ENCODE measurements around the gene SGPL1.

Gene SGPL1

GRCh38 chr10:70879207-70879606, 63.5 kb downstream of the SGPL1 start:
- in situ Hi-C loops (cut with MboI; ENCODE audit: low sequenced_read_pairs): no loop called here

GRCh38 chr10:70880077-70880534, 64.4 kb downstream of the SGPL1 start:
- in situ Hi-C loops (cut with MboI; ENCODE audit: low sequenced_read_pairs): loop anchor here (5.0 to 10.0 kb wide), 2 partner anchors 328 to 415 kb away; no protein-coding TSS in a partner anchor

GRCh38 chr10:70884741-70885140, 69.0 kb downstream of the SGPL1 start:
- in situ Hi-C loops (cut with MboI; ENCODE audit: low sequenced_read_pairs): loop anchor here (5.0 to 10.0 kb wide), 2 partner anchors 332 to 420 kb away; no protein-coding TSS in a partner anchor

- in situ Hi-C loops (cut with MboI; ENCODE audit: low sequenced_read_pairs): loop anchor here (10.0 kb wide), 1 partner anchor 421 kb away; no protein-coding TSS in a partner anchor
These were observed 69.7 kb downstream of the SGPL1 start for GRCh38 chr10:70885481-70885880.

GRCh38 chr10:70885931-70886903, 70.5 kb downstream of the SGPL1 start:
- in situ Hi-C loops (cut with MboI; ENCODE audit: low sequenced_read_pairs): loop anchor here (10.0 kb wide), 1 partner anchor 421 kb away; no protein-coding TSS in a partner anchor

GRCh38 chr10:70886921-70887665, 71.3 kb downstream of the SGPL1 start:
- in situ Hi-C loops (cut with MboI; ENCODE audit: low sequenced_read_pairs): loop anchor here (10.0 kb wide), 1 partner anchor 422 kb away; no protein-coding TSS in a partner anchor

GRCh38 chr10:70887804-70888800, 72.4 kb downstream of the SGPL1 start, which contains the start of gene PCBD1:
TSS of gene PCBD1 (minus strand) at chr10:70888565. CDS start at chr10:70888533, 32 bp downstream.
- in situ Hi-C loops (cut with MboI; ENCODE audit: low sequenced_read_pairs): loop anchor here (10.0 kb wide), 1 partner anchor 423 kb away; no protein-coding TSS in a partner anchor

GRCh38 chr10:70889291-70889690, 73.5 kb downstream of the SGPL1 start:
- in situ Hi-C loops (cut with MboI; ENCODE audit: low sequenced_read_pairs): loop anchor here (10.0 kb wide), 1 partner anchor 424 kb away; no protein-coding TSS in a partner anchor

GRCh38 chr10:70890917-70891431, 75.2 kb downstream of the SGPL1 start:
- in situ Hi-C loops (cut with MboI; ENCODE audit: low sequenced_read_pairs): no loop called here

- in situ Hi-C loops (cut with MboI; ENCODE audit: low sequenced_read_pairs): no loop called here
These were observed 75.9 kb downstream of the SGPL1 start for GRCh38 chr10:70891627-70892026.

GRCh38 chr10:70892631-70893030, 76.9 kb downstream of the SGPL1 start:
- in situ Hi-C loops (cut with MboI; ENCODE audit: low sequenced_read_pairs): no loop called here

- in situ Hi-C loops (cut with MboI; ENCODE audit: low sequenced_read_pairs): no loop called here
These were observed 77.7 kb downstream of the SGPL1 start for GRCh38 chr10:70893227-70894006.

- in situ Hi-C loops (cut with MboI; ENCODE audit: low sequenced_read_pairs): no loop called here
These were observed 78.7 kb downstream of the SGPL1 start for GRCh38 chr10:70894416-70894815.

GRCh38 chr10:70896551-70896950, 80.8 kb downstream of the SGPL1 start:
- in situ Hi-C loops (cut with MboI; ENCODE audit: low sequenced_read_pairs): no loop called here

- in situ Hi-C loops (cut with MboI; ENCODE audit: low sequenced_read_pairs): no loop called here
These were observed 82.9 kb downstream of the SGPL1 start for GRCh38 chr10:70898687-70899086.

GRCh38 chr10:70899096-70899495, 83.3 kb downstream of the SGPL1 start:
- in situ Hi-C loops (cut with MboI; ENCODE audit: low sequenced_read_pairs): no loop called here

GRCh38 chr10:70901276-70901878, 85.6 kb downstream of the SGPL1 start:
- in situ Hi-C loops (cut with MboI; ENCODE audit: low sequenced_read_pairs): no loop called here

- in situ Hi-C loops (cut with MboI; ENCODE audit: low sequenced_read_pairs): no loop called here
These were observed 87.0 kb downstream of the SGPL1 start for GRCh38 chr10:70902661-70903261.

Measured in HL-60/S4 (cell line).